SIG-M5 treated with dmso at 0.1 percent for 504 hours (cell line): ENCODE measurements around the gene RABL3.
"Not testable (repeated sequence)": the region's sequence is repeated elsewhere in the genome, so short reads cannot be mapped to it uniquely, and the experiment has no call there.

Source experiments
- DNase-seq: peaks from one replicate; lab custom pipeline; 2025; ENCODE audit not compliant: unreplicated experiment; lab: John Stamatoyannopoulos, UW

RABL3 gene

GRCh38 chr3:120742198-120742848, at the start of gene RABL3, which contains the start of gene GTF2E1:
Gene RABL3 (minus strand): TSS chr3:120742516. CDS start chr3:120742507, 9 bp downstream.
Gene GTF2E1 (plus strand): TSS chr3:120742744. CDS start chr3:120750553, 7,809 bp downstream.
- peak; percentile 100 for DNase-seq

GRCh38 chr3:120791913-120792312, 49.6 kb upstream of the RABL3 start:
- DNase-seq = no peak

- DNase-seq = no peak
These were observed 48.7 kb upstream of the RABL3 start for GRCh38 chr3:120791010-120791409.

- DNase-seq = not testable (repeated sequence)
These were observed 43.5 kb upstream of the RABL3 start for GRCh38 chr3:120785832-120786231.

GRCh38 chr3:120780977-120781376, 38.7 kb upstream of the RABL3 start:
- no peak for DNase-seq

GRCh38 chr3:120778776-120779175, 36.5 kb upstream of the RABL3 start:
- no peak for DNase-seq

GRCh38 chr3:120775411-120775810, 33.1 kb upstream of the RABL3 start:
- no peak for DNase-seq

- DNase-seq = no peak
These were observed 31.6 kb upstream of the RABL3 start for GRCh38 chr3:120773932-120774331.

GRCh38 chr3:120772081-120772480, 29.8 kb upstream of the RABL3 start:
- no peak for DNase-seq

GRCh38 chr3:120770891-120771290, 28.6 kb upstream of the RABL3 start:
- no peak for DNase-seq

- DNase-seq = no peak
These were observed 27.1 kb upstream of the RABL3 start for GRCh38 chr3:120769436-120769835.

- DNase-seq = no peak
These were observed 24.8 kb upstream of the RABL3 start for GRCh38 chr3:120767106-120767505.

GRCh38 chr3:120766576-120766975, 24.3 kb upstream of the RABL3 start:
- DNase-seq = no peak

GRCh38 chr3:120765830-120766493, 23.6 kb upstream of the RABL3 start:
- DNase-seq = no peak

- no peak for DNase-seq
These were observed 21.9 kb upstream of the RABL3 start for GRCh38 chr3:120764206-120764605.

- DNase-seq = no peak
These were observed 21.3 kb upstream of the RABL3 start for GRCh38 chr3:120763601-120764000.

- DNase-seq = no peak
These were observed 20.3 kb upstream of the RABL3 start for GRCh38 chr3:120762615-120763014.

GRCh38 chr3:120758551-120758950, 16.2 kb upstream of the RABL3 start:
- not testable (repeated sequence) for DNase-seq

GRCh38 chr3:120756061-120756460, 13.7 kb upstream of the RABL3 start:
- DNase-seq = no peak

- DNase-seq = no peak
These were observed 11.5 kb upstream of the RABL3 start for GRCh38 chr3:120753810-120754209.

GRCh38 chr3:120752865-120753264, 10.5 kb upstream of the RABL3 start:
- DNase-seq = no peak

GRCh38 chr3:120752230-120752629, 9.9 kb upstream of the RABL3 start:
- no peak for DNase-seq

- DNase-seq = no peak
These were observed 7.5 kb upstream of the RABL3 start for GRCh38 chr3:120749843-120750242.
